ENCODE results near the gene SLC9C2.

DNA sequence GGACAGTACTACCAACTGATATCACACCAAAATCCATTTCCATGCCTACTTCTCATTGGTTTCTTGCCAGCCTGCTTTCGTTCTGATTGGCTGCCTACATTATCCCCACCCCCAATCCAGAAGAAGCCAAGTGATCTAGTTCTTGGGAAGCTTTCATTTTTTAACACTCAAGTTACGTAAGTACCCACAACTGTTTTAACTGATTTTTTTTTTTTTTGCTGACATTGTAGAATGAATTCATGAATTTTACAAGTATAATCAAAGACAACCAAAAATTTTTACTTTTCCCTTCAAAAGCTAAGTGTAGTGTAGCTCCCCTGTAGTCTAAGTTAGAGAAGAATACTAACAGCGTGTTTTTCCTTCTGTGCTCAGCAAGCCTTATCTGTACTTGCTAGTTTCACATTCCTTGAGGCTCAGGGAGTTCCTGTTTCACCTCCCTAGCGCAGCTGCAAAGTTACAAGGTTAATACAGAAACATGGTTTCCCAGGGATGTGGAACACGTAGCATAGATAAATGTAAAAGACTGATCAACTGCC is at the start of gene SLC9C2:
- TF ChIP-seq POLR2A (IDR thresholded peaks at IDR 0.05) (no peak), POLR2AphosphoS5 (IDR thresholded peaks at IDR 0.05) (no peak)
- TF ChIP-seq, protein P1, sequence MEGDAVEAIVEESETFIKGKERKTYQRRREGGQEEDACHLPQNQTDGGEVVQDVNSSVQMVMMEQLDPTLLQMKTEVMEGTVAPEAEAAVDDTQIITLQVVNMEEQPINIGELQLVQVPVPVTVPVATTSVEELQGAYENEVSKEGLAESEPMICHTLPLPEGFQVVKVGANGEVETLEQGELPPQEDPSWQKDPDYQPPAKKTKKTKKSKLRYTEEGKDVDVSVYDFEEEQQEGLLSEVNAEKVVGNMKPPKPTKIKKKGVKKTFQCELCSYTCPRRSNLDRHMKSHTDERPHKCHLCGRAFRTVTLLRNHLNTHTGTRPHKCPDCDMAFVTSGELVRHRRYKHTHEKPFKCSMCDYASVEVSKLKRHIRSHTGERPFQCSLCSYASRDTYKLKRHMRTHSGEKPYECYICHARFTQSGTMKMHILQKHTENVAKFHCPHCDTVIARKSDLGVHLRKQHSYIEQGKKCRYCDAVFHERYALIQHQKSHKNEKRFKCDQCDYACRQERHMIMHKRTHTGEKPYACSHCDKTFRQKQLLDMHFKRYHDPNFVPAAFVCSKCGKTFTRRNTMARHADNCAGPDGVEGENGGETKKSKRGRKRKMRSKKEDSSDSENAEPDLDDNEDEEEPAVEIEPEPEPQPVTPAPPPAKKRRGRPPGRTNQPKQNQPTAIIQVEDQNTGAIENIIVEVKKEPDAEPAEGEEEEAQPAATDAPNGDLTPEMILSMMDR (IDR thresholded peaks at IDR 0.05): no peak
